Type B pancreatic cell (in vitro differentiated cells): ENCODE data around the gene ADGRL3. TPM values are rescaled to one million over a fixed set of nuclear protein-coding genes. Genes with fewer than 3 reads are reported as not detected.

Source experiments
- DNase-seq: peaks from one replicate; pipeline ENCODE4 v3.0.0; 2021; ENCODE audit warnings: mixed read lengths; ENCODE audit not compliant: unreplicated experiment; ENCODE audit errors: extremely low spot score
- H3K27ac Mint-ChIP-seq: 2 replicates; pipeline ENCODE4 v1.8.0; 2021; ENCODE audit warnings: mild to moderate bottlenecking, mixed read lengths
- H3K27me3 Mint-ChIP-seq: 2 replicates; pipeline ENCODE4 v1.8.0; 2021; ENCODE audit warnings: mixed read lengths
- H3K36me3 Mint-ChIP-seq: 2 replicates; pipeline ENCODE4 v1.8.0; 2021; ENCODE audit warnings: mixed read lengths
- H3K4me1 Mint-ChIP-seq: one replicate; pipeline ENCODE4 v1.8.0; 2021; ENCODE audit warnings: mixed read lengths; ENCODE audit not compliant: unreplicated experiment
- H3K4me3 Mint-ChIP-seq: 2 replicates; pipeline ENCODE4 v1.8.0; 2021; ENCODE audit warnings: mild to moderate bottlenecking, mixed read lengths
- H3K9me3 Mint-ChIP-seq: 2 replicates; pipeline ENCODE4 v1.8.0; 2021; ENCODE audit warnings: mixed read lengths
- CTCF ChIP-seq: fragments of 200-600 bp; sonication (generic); conservative IDR thresholded peaks from 2 replicates; pipeline ENCODE4 v1.5.0; 2021; ENCODE audit warnings: antibody characterized with exemption, mild to moderate bottlenecking
- total RNA-seq: library from RNA; stranded (reverse); gene quantifications from 2 replicates; pipeline ENCODE4 v1.2.1, GENCODE V29; 2021; ENCODE audit warnings: low replicate concordance

ADGRL3 gene
- total RNA-seq, 1 donor from 2014 or later = 53.5 TPM

- Mint-ChIP-seq H3K27me3 (peaks cover 68% of the 10 kb centered on the region), H3K36me3 (peaks cover 3% of the 10 kb centered on the region), H3K4me1 (peaks cover 20% of the 10 kb centered on the region), H3K9me3 (no peaks in the 10 kb centered on the region), H3K4me3 (peak overlapping the region; percentile 99), H3K27ac (peak overlapping the region; percentile 80)
- no peak for TF ChIP-seq CTCF
- no peak for DNase-seq
These were observed 1.4 kb downstream of the ADGRL3 start for GRCh38 chr4:61201561-61201960.

- Mint-ChIP-seq H3K4me3 (peak overlapping the region; percentile 99), H3K36me3 (peaks cover 4% of the 10 kb centered on the region), H3K27ac (peak overlapping the region; percentile 80), H3K9me3 (no peaks in the 10 kb centered on the region), H3K27me3 (peaks cover 63% of the 10 kb centered on the region), H3K4me1 (peaks cover 20% of the 10 kb centered on the region)
- TF ChIP-seq CTCF = no peak
- peak; percentile 70 for DNase-seq
These were observed 2.0 kb downstream of the ADGRL3 start for GRCh38 chr4:61201961-61202637.

GRCh38 chr4:61202638-61203435, 2.7 kb downstream of the ADGRL3 start:
- Mint-ChIP-seq H3K36me3 (peaks cover 9% of the 10 kb centered on the region), H3K27ac (peak overlapping the region; percentile 65), H3K4me1 (peaks cover 20% of the 10 kb centered on the region), H3K9me3 (no peaks in the 10 kb centered on the region), H3K27me3 (peaks cover 59% of the 10 kb centered on the region), H3K4me3 (peak overlapping the region; percentile 99)
- no peak for DNase-seq
- TF ChIP-seq CTCF = no peak

- Mint-ChIP-seq H3K9me3 (no peaks in the 10 kb centered on the region), H3K27ac (peak overlapping the region; percentile 65), H3K4me1 (peaks cover 20% of the 10 kb centered on the region), H3K36me3 (peaks cover 9% of the 10 kb centered on the region), H3K27me3 (peaks cover 55% of the 10 kb centered on the region), H3K4me3 (peak overlapping the region; percentile 99)
- TF ChIP-seq CTCF = no peak
- no peak for DNase-seq
These were observed 3.3 kb downstream of the ADGRL3 start for GRCh38 chr4:61203436-61203790.

GRCh38 chr4:61204353-61205060, 4.4 kb downstream of the ADGRL3 start:
- Mint-ChIP-seq H3K27me3 (peaks cover 46% of the 10 kb centered on the region), H3K27ac (peak overlapping the region; percentile 75), H3K4me3 (peak overlapping the region; percentile 99), H3K4me1 (peaks cover 20% of the 10 kb centered on the region), H3K36me3 (peaks cover 9% of the 10 kb centered on the region), H3K9me3 (no peaks in the 10 kb centered on the region)
- DNase-seq = no peak
- TF ChIP-seq CTCF = no peak
